Lung (tissue), 12 donors: ENCODE results near the gene NIPSNAP2. TPM values are rescaled to one million over a fixed set of nuclear protein-coding genes. Genes with fewer than 3 reads are reported as not detected.

Source experiments
- ATAC-seq: fragments of 200-7000 bp; cut with Tn5 transposase; one replicate; pipeline ENCODE4 v1.9.1; 2020; ENCODE audit warnings: moderate number of reproducible peaks; ENCODE audit not compliant: insufficient read depth, low FRiP score
- DNase-seq, 3 donors: peaks; one replicate each; pipeline ENCODE4 v3.0.0-alpha.2; 2013 to 2017
- H3K27ac ChIP-seq, 2 donors: one replicate each; pipeline ENCODE4 v1.5.1; 2013; ENCODE audit warnings: mild to moderate bottlenecking in 2 of 2, moderate library complexity in 2 of 2, control low read depth in 1 of 2, inconsistent platforms in 1 of 2, low read depth in 1 of 2, low read length in 1 of 2
- H3K27me3 ChIP-seq, 3 donors: one replicate each; pipeline ENCODE4 v1.5.1; 2013; ENCODE audit warnings: low read length in 2 of 3; ENCODE audit not compliant: control insufficient read depth in 3 of 3, insufficient read depth in 3 of 3
- H3K36me3 ChIP-seq, 4 donors: one replicate each; pipeline ENCODE4 v1.5.1; 2013; ENCODE audit warnings: low read length in 4 of 4, mild to moderate bottlenecking in 1 of 4, moderate library complexity in 1 of 4; ENCODE audit not compliant: control insufficient read depth in 4 of 4, insufficient read depth in 4 of 4
- H3K4me1 ChIP-seq, 5 donors: one replicate each; pipeline ENCODE4 v1.5.1; 2013; ENCODE audit warnings: low read length in 5 of 5, mild to moderate bottlenecking in 2 of 5, moderate library complexity in 1 of 5; ENCODE audit not compliant: control insufficient read depth in 5 of 5, insufficient read depth in 5 of 5
- H3K4me3 ChIP-seq: one replicate; pipeline ENCODE4 v1.5.1; 2013; ENCODE audit warnings: mild to moderate bottlenecking, control low read depth, moderate library complexity
- H3K9ac ChIP-seq, 2 donors: one replicate each; pipeline ENCODE4 v1.5.1; 2013; ENCODE audit warnings: low read length in 2 of 2, control low read depth in 1 of 2; ENCODE audit not compliant: insufficient read depth in 1 of 2
- H3K9me3 ChIP-seq, 4 donors: one replicate each; pipeline ENCODE4 v1.5.1; 2013; ENCODE audit warnings: low read length in 3 of 4, mild to moderate bottlenecking in 1 of 4, moderate library complexity in 1 of 4; ENCODE audit not compliant: control insufficient read depth in 4 of 4, insufficient read depth in 3 of 4
- CTCF ChIP-seq: IDR thresholded peaks from 2 replicates; pipeline ENCODE4 v1.5.1; 2012; ENCODE audit warnings: mild to moderate bottlenecking; ENCODE audit errors: control extremely low read depth, extremely low read depth
- WGBS, 2 donors: extraction: QIAGEN DNeasy Blood & Tissue Kit; methylation state at CpG; one replicate each; pipeline ENCODE4 v1.1.7; 2013; 5-methylcytosine and 5-hydroxymethylcytosine counted together
- polyA plus RNA-seq, 2 donors: library from polyadenylated mRNA; stranded (reverse); fragments of 200-250 nt; gene quantifications; one replicate each; pipeline ENCODE4 v1.2.1, GENCODE V29; 2013
- total RNA-seq, 2 donors: library from RNA; depleted of rRNA in 1 of 2; stranded (reverse); fragments of >200 nt in 1 of 2; gene quantifications; one replicate each; pipeline ENCODE4 v1.2.1, GENCODE V29; 2014 to 2021
- donor health status: control.
- donor health status: control.
- donor health status: Bipolar disorder and iron deficiency.
- donor health status: healthy.
- donor health status: DM: yes; HTN: yes; CAD: no.

The NIPSNAP2 gene
- total and polyA plus RNA-seq, 4 donors: 37.2 to 65.2 (median 51.1) TPM

- H3K27me3 ChIP-seq: no peaks in the 10 kb centered on the region
- no peak for DNase-seq
- WGBS, 2 donors: 81 to 84% methylated on average over 9 of the region's 9 CpGs
Measured at GRCh38 chr7:56019501-56019900, 55.1 kb downstream of the NIPSNAP2 start.

GRCh38 chr7:56023500-56023899, 59.1 kb downstream of the NIPSNAP2 start:
- no peaks in the 10 kb centered on the region for H3K9me3 ChIP-seq
- no peak overlapping the region for H3K9ac ChIP-seq
- H3K27me3 ChIP-seq: no peaks in the 10 kb centered on the region
- no peak for ATAC-seq
- no peak overlapping the region for H3K27ac ChIP-seq
- no peak for TF ChIP-seq CTCF
- H3K4me1 ChIP-seq: no peaks in the 10 kb centered on the region
- no peak for DNase-seq
- H3K36me3 ChIP-seq: peaks cover 0 to 10% (median 4%) of the 10 kb centered on the region in 4 donors
- no peak overlapping the region for H3K4me3 ChIP-seq

More at GRCh38 chr7:56019501-56019900, 55.1 kb downstream of the NIPSNAP2 start:
- Histone ChIP-seq H3K9ac (no peak overlapping the region), H3K36me3 (peaks cover 0 to 6% (median 3%) of the 10 kb centered on the region in 4 donors), H3K27ac (no peak overlapping the region), H3K4me1 (no peaks in the 10 kb centered on the region), H3K9me3 (no peaks in the 10 kb centered on the region), H3K4me3 (no peak overlapping the region)
- TF ChIP-seq CTCF: no peak
- ATAC-seq: no peak

GRCh38 chr7:56026538-56026937, 62.2 kb downstream of the NIPSNAP2 start:
- no peak for TF ChIP-seq CTCF
- Histone ChIP-seq H3K9me3 (no peaks in the 10 kb centered on the region), H3K9ac (no peak overlapping the region), H3K27me3 (no peaks in the 10 kb centered on the region), H3K4me3 (no peak overlapping the region), H3K36me3 (peaks cover 0 to 6% (median 1%) of the 10 kb centered on the region in 4 donors), H3K4me1 (no peaks in the 10 kb centered on the region), H3K27ac (no peak overlapping the region)
- ATAC-seq (no peak), DNase-seq (no peak)
- 52 to 96% methylated on average over 1 to 2 of the region's 2 CpGs for WGBS, 2 donors

GRCh38 chr7:56028942-56029630, 64.7 kb downstream of the NIPSNAP2 start:
- no peaks in the 10 kb centered on the region for H3K27me3 ChIP-seq
- no peaks in the 10 kb centered on the region for H3K4me1 ChIP-seq
- H3K9me3 ChIP-seq: no peaks in the 10 kb centered on the region
- no peak overlapping the region for H3K9ac ChIP-seq
- H3K4me3 ChIP-seq: no peak overlapping the region
- TF ChIP-seq CTCF: no peak
- 90 to 91% methylated on average over 9 of the region's 9 CpGs for WGBS, 2 donors
- DNase-seq: no peak
- peaks cover 0 to 6% (median 1%) of the 10 kb centered on the region in 4 donors for H3K36me3 ChIP-seq
- H3K27ac ChIP-seq: no peak overlapping the region
- no peak for ATAC-seq
